HEK293 (cell line): ENCODE data around the gene LPO.

Source experiments
- GLI4 ChIP-seq: fragments of 450-650 bp; formaldehyde crosslinking; IDR thresholded peaks from 2 replicates; pipeline ENCODE4 v1.5.1; 2016; ENCODE audit warnings: missing biosample characterization, missing genetic modification characterization
- MEIS1 ChIP-seq: sonication (generic); formaldehyde crosslinking; IDR thresholded peaks from 2 replicates; pipeline ENCODE4 v1.8.1; 2022; ENCODE audit warnings: missing genetic modification reagents, mild to moderate bottlenecking, borderline replicate concordance
- ZNF146 ChIP-seq: fragments of 450-650 bp; formaldehyde crosslinking; IDR thresholded peaks from 2 replicates; pipeline ENCODE4 v1.5.1; 2016; ENCODE audit warnings: missing biosample characterization, missing genetic modification characterization
- ZNF350 ChIP-seq: fragments of 450-650 bp; formaldehyde crosslinking; IDR thresholded peaks from 2 replicates; pipeline ENCODE4 v1.5.0; 2017; ENCODE audit warnings: missing biosample characterization, mild to moderate bottlenecking, missing genetic modification characterization
- ZNF404 ChIP-seq: fragments of 450-650 bp; formaldehyde crosslinking; IDR thresholded peaks from 2 replicates; pipeline ENCODE4 v1.5.1; 2017; ENCODE audit warnings: missing biosample characterization, missing genetic modification characterization
- ZNF626 ChIP-seq: fragments of 450-650 bp; sonication (Bioruptor Pico); formaldehyde crosslinking; IDR thresholded peaks from 2 replicates; pipeline ENCODE4 v1.5.1; 2018; ENCODE audit warnings: missing biosample characterization, missing genetic modification characterization, inconsistent platforms
- ZNF76 ChIP-seq: fragments of 450-650 bp; formaldehyde crosslinking; IDR thresholded peaks from 2 replicates; pipeline ENCODE4; 2016; ENCODE audit warnings: low read depth, missing biosample characterization, missing genetic modification characterization, borderline replicate concordance

DNA sequence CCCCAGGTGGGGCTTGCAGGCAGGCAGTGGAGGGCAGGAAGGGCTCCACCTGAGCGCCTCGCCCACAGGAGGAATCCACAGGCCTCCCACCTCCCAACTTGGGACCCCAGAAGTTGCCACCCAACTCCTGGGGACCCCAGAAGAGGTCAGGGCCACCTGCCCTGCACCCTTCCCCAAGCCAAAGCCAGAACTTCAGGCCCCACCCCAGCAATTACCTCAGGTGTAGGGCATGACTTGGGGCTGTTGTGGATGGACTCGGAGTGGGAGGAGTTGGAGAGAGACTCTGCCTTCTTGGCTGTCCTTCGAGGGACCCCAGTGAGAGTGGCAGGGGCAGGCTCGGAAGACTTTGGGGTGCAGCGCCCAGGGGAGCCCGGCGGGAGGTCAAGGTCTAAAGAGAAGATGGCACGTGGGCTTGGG lies 79.7 kb downstream of the LPO start:
- TF ChIP-seq ZNF146 (tag by site-specific recombination) (no peak), ZNF404 (tag by site-specific recombination) (no peak), GLI4 (no peak), MEIS1 (no peak), ZNF76 (tag by site-specific recombination) (no peak), ZNF350 (tag by site-specific recombination) (no peak), ZNF626 (tag by site-specific recombination) (no peak)
